NB4 (cell line): ENCODE results near the gene NLRP7.

Experiments used
- DNase-seq: peaks from one replicate; pipeline ENCODE4 v3.0.0; 2010; ENCODE audit warnings: low read depth
- H3K4me3 ChIP-seq: one replicate; pipeline ENCODE4 v1.5.1; 2011; ENCODE audit warnings: mild to moderate bottlenecking, low read depth, low read length, moderate library complexity
- MYC ChIP-seq: IDR thresholded peaks from 2 replicates; pipeline ENCODE4 v1.6.1; 2011; ENCODE audit warnings: low read depth, low read length
- POLR2A ChIP-seq: IDR thresholded peaks from 2 replicates; pipeline ENCODE4 v1.6.1; 2011; ENCODE audit warnings: mild to moderate bottlenecking; ENCODE audit not compliant: insufficient read length; ENCODE audit errors: extremely low read depth
- TF ChIP-seq, protein P1 (sequence below): IDR thresholded peaks from 2 replicates; pipeline ENCODE4 v1.6.1; 2011; ENCODE audit warnings: low read depth, low read length
- TF ChIP-seq, protein P2 (sequence below): IDR thresholded peaks from one replicate; pipeline ENCODE4 v1.5.1; 2012; ENCODE audit warnings: low read depth, low read length

NLRP7 gene

DNA sequence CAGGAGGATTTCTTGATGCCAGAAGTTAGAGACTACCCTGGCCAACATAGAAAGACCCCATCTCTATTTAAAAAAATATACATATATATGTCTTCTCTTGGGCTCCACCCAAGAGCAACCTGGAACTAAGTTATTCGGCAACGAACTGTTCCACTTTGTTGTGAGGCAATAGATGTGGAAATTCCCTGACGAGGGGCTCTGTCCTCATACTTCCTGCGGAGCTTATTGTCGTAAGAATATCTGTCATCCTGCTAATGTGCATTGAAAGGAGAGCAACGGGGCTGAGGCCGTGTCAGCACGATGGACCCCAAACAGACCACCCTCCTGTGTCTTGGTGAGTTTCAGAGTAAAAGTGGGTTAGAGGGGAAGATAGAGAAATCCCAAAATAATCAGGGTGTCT is 73.3 kb downstream of the NLRP7 start, which contains the start of gene FCAR:
Gene FCAR (plus strand): TSS at position 246 of the 400 bp plus-strand sequence. CDS start 55 bp downstream, at position 301.
- TF ChIP-seq, protein P1, sequence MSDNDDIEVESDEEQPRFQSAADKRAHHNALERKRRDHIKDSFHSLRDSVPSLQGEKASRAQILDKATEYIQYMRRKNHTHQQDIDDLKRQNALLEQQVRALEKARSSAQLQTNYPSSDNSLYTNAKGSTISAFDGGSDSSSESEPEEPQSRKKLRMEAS = no peak
- TF ChIP-seq, protein P2, sequence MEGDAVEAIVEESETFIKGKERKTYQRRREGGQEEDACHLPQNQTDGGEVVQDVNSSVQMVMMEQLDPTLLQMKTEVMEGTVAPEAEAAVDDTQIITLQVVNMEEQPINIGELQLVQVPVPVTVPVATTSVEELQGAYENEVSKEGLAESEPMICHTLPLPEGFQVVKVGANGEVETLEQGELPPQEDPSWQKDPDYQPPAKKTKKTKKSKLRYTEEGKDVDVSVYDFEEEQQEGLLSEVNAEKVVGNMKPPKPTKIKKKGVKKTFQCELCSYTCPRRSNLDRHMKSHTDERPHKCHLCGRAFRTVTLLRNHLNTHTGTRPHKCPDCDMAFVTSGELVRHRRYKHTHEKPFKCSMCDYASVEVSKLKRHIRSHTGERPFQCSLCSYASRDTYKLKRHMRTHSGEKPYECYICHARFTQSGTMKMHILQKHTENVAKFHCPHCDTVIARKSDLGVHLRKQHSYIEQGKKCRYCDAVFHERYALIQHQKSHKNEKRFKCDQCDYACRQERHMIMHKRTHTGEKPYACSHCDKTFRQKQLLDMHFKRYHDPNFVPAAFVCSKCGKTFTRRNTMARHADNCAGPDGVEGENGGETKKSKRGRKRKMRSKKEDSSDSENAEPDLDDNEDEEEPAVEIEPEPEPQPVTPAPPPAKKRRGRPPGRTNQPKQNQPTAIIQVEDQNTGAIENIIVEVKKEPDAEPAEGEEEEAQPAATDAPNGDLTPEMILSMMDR = no peak
- no peak for TF ChIP-seq POLR2A
- no peak for TF ChIP-seq MYC
- DNase-seq = peak; percentile 72
- H3K4me3 ChIP-seq = no peak within 1 kb of the TSS
